ENCODE results near the gene KCNIP3. TPM values are rescaled to one million over a fixed set of nuclear protein-coding genes. Genes with fewer than 3 reads are reported as not detected.

The KCNIP3 gene
- total and polyA plus RNA-seq, 4 donors, result 10.6 to 25.4 (median 17.1) TPM

DNA sequence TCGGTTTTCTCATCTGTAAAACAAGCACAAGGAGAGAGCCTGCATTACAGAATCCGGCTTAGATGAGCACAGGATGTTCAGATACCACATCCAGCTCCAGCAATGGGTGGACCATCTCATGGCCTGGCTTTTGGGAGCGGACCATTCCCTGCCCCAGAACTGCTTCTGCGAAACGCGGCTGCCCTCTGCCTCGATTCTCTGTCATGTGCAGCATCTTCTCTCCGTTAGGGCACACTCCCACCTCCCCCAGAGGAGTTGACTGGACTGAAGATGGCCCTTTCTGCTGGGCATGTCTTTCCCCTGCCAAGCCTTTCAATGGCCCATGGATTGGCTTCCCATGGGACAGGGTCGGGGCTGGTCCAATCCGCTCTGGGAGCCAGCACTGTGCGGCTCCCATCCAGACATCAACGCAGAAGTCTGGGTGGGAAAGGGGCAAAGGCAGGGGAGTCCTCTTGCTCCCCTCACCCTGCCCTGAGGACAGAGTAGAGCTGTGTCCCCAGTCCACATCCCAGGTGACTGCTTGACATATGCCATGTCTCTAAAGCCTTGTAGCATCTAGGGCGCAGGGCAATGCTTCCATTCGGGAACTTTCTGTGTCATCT lies 91.0 kb downstream of the KCNIP3 start:
- Histone ChIP-seq H3K4me1 (ENCODE audit: control insufficient read depth, insufficient read depth, low read length) (peaks cover 8% of the 10 kb centered on the region), H3K27me3 (ENCODE audit: control insufficient read depth, insufficient read depth, low read length) (no peaks in the 10 kb centered on the region), H3K9me3 (ENCODE audit: control insufficient read depth, insufficient read depth, low read length) (no peaks in the 10 kb centered on the region), H3K36me3 (ENCODE audit: control insufficient read depth, insufficient read depth, low read length) (peaks cover 20% of the 10 kb centered on the region), H3K27ac (ENCODE audit: low read depth, low read length) (no peak overlapping the region), H3K4me3 (ENCODE audit: low read depth, low read length) (no peak overlapping the region)
- WGBS (ENCODE audit: insufficient coverage), result 95% methylated on average over 14 of the region's 14 CpGs
- DNase-seq (ENCODE audit: low read depth in 4 of 6, low spot score in 6 of 6), result no peak

- Histone ChIP-seq H3K9me3 (ENCODE audit: control insufficient read depth, insufficient read depth, low read length) (no peaks in the 10 kb centered on the region), H3K27ac (ENCODE audit: low read depth, low read length) (no peak overlapping the region), H3K4me3 (ENCODE audit: low read depth, low read length) (no peak overlapping the region), H3K27me3 (ENCODE audit: control insufficient read depth, insufficient read depth, low read length) (no peaks in the 10 kb centered on the region), H3K36me3 (ENCODE audit: control insufficient read depth, insufficient read depth, low read length) (peaks cover 15% of the 10 kb centered on the region), H3K4me1 (ENCODE audit: control insufficient read depth, insufficient read depth, low read length) (peaks cover 8% of the 10 kb centered on the region)
- 42% methylated on average over 15 of the region's 15 CpGs for WGBS (ENCODE audit: insufficient coverage)
- DNase-seq (ENCODE audit: low read depth in 4 of 6, low spot score in 6 of 6), result no peak
Measured at GRCh38 chr2:95388856-95389244, 91.7 kb downstream of the KCNIP3 start.

DNA sequence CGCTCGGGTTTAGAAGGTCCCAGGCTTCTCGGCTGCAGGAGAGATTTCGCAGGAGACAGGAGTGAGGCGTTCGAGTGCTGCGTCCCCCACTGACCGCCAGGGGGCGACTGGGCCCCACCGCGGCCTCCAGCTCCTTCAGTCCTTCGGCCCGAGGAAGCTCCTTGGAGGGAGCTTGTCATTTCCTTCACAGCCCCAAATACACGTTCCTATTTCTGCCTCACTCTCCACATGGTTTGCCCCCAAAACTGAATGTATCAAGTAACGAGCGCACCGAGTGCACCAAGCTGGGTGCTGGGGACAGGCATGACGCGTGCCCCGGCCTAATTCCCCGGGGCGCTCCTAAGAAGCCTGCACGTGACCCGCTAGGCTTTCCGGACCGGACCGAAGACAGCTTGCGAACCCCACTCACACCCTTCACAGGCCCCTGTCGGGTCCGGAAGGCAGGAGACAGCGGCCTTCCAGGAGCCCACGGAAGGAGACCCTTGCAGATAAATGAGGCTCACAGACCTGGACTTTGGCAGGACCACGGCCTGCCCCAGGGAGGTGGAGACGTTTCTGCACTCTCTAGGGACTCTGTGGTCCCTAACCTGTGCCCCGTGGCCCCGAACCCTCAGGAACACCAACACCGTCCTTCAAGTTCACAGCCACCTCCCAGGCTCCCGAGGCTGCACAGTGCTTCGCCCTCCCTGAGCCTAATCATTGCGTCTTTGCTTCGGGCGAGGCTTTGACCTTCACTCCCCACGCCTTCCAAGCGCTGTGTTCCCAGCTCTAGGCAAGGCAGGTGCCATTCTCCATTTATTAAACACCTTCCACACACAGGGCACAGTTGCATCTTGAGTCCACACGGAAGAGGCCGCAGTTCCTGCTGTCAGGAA lies 92.3 kb downstream of the KCNIP3 start:
- 61% methylated on average over 46 of the region's 46 CpGs for WGBS (ENCODE audit: insufficient coverage)
- DNase-seq (ENCODE audit: low read depth in 4 of 6, low spot score in 6 of 6), result peak in 2 of 6 donors; percentile 60 to 65
- H3K9me3 ChIP-seq (ENCODE audit: control insufficient read depth, insufficient read depth, low read length), result no peaks in the 10 kb centered on the region
- H3K4me1 ChIP-seq (ENCODE audit: control insufficient read depth, insufficient read depth, low read length), result peaks cover 8% of the 10 kb centered on the region
- H3K36me3 ChIP-seq (ENCODE audit: control insufficient read depth, insufficient read depth, low read length), result peaks cover 9% of the 10 kb centered on the region
- H3K4me3 ChIP-seq (ENCODE audit: low read depth, low read length), result no peak overlapping the region
- H3K27ac ChIP-seq (ENCODE audit: low read depth, low read length), result no peak overlapping the region
- no peaks in the 10 kb centered on the region for H3K27me3 ChIP-seq (ENCODE audit: control insufficient read depth, insufficient read depth, low read length)

DNA sequence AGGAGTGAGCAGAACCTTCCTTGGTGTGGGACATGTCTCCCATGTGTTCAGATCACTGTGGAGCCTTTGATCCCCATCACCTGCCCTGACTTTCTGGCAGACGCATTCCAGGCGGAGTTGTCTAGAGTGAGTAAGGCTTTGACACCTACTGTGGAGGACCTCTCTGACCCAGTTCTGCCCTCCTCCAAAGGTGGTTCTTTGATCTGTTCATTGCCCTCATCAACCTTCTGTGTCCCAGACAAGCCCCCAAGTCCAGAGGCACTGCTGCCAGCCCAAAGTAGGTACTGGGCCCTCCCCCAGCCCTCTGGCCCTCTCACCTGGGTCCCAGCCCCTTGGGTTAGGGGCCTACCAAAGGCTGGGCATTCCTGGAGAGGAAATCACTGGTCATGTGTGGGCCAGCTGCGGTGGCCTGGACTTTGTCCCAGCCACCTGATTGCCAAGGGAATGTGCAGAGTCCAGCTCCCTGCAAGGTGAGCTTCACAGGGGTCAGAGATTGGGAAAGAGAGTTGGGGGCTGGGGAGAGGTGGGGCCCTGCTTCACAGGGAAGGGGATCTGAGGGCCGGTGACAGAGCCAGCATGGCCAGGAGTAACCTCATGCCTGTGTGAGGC lies 93.2 kb downstream of the KCNIP3 start:
- Histone ChIP-seq H3K4me3 (ENCODE audit: low read depth, low read length) (no peak overlapping the region), H3K36me3 (ENCODE audit: control insufficient read depth, insufficient read depth, low read length) (peaks cover 4% of the 10 kb centered on the region), H3K27me3 (ENCODE audit: control insufficient read depth, insufficient read depth, low read length) (no peaks in the 10 kb centered on the region), H3K4me1 (ENCODE audit: control insufficient read depth, insufficient read depth, low read length) (peaks cover 8% of the 10 kb centered on the region), H3K27ac (ENCODE audit: low read depth, low read length) (no peak overlapping the region), H3K9me3 (ENCODE audit: control insufficient read depth, insufficient read depth, low read length) (no peaks in the 10 kb centered on the region)
- DNase-seq (ENCODE audit: low read depth in 4 of 6, low spot score in 6 of 6), result no peak
- WGBS (ENCODE audit: insufficient coverage), result 100% methylated on average over 2 of the region's 4 CpGs

GRCh38 chr2:95390881-95391321 lies 93.8 kb downstream of the KCNIP3 start:
- WGBS (ENCODE audit: insufficient coverage), result 95% methylated on average over 11 of the region's 11 CpGs
- Histone ChIP-seq H3K27me3 (ENCODE audit: control insufficient read depth, insufficient read depth, low read length) (no peaks in the 10 kb centered on the region), H3K4me1 (ENCODE audit: control insufficient read depth, insufficient read depth, low read length) (peaks cover 8% of the 10 kb centered on the region), H3K4me3 (ENCODE audit: low read depth, low read length) (no peak overlapping the region), H3K9me3 (ENCODE audit: control insufficient read depth, insufficient read depth, low read length) (no peaks in the 10 kb centered on the region), H3K36me3 (ENCODE audit: control insufficient read depth, insufficient read depth, low read length) (no peaks in the 10 kb centered on the region), H3K27ac (ENCODE audit: low read depth, low read length) (no peak overlapping the region)
- DNase-seq (ENCODE audit: low read depth in 4 of 6, low spot score in 6 of 6), result no peak

- DNase-seq (ENCODE audit: low read depth in 4 of 6, low spot score in 6 of 6), result no peak
- H3K27me3 ChIP-seq (ENCODE audit: control insufficient read depth, insufficient read depth, low read length), result no peaks in the 10 kb centered on the region
- H3K36me3 ChIP-seq (ENCODE audit: control insufficient read depth, insufficient read depth, low read length), result no peaks in the 10 kb centered on the region
- H3K27ac ChIP-seq (ENCODE audit: low read depth, low read length), result no peak overlapping the region
- H3K9me3 ChIP-seq (ENCODE audit: control insufficient read depth, insufficient read depth, low read length), result no peaks in the 10 kb centered on the region
- WGBS (ENCODE audit: insufficient coverage), result 65% methylated on average over 8 of the region's 8 CpGs
- no peak overlapping the region for H3K4me3 ChIP-seq (ENCODE audit: low read depth, low read length)
- H3K4me1 ChIP-seq (ENCODE audit: control insufficient read depth, insufficient read depth, low read length), result peaks cover 8% of the 10 kb centered on the region
Measured at GRCh38 chr2:95391641-95392310, 94.6 kb downstream of the KCNIP3 start.

DNA sequence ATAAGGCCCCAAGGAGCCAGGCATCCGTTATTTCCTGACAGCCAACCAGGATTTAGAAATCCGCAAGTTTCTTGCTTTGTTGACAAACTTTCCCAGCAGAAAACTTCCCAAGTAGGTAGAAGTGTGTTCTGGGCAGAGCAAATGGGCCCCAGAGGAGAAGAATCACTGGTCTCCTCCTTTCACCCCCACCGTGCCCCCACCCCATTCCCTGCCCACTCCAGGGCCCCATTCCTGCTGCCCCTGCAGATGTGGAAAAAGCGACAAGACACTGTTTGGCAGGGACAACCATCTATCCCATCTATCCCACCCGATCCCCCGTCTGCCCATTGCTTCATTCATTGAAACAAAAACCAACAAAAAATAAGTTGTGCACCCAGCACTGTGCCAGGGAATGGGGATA lies 95.2 kb downstream of the KCNIP3 start:
- Histone ChIP-seq H3K36me3 (ENCODE audit: control insufficient read depth, insufficient read depth, low read length) (no peaks in the 10 kb centered on the region), H3K27ac (ENCODE audit: low read depth, low read length) (no peak overlapping the region), H3K27me3 (ENCODE audit: control insufficient read depth, insufficient read depth, low read length) (no peaks in the 10 kb centered on the region), H3K4me3 (ENCODE audit: low read depth, low read length) (no peak overlapping the region), H3K9me3 (ENCODE audit: control insufficient read depth, insufficient read depth, low read length) (no peaks in the 10 kb centered on the region), H3K4me1 (ENCODE audit: control insufficient read depth, insufficient read depth, low read length) (peaks cover 8% of the 10 kb centered on the region)
- no peak for DNase-seq (ENCODE audit: low read depth in 4 of 6, low spot score in 6 of 6)
- WGBS (ENCODE audit: insufficient coverage), result 94% methylated on average over 2 of the region's 6 CpGs

- WGBS (ENCODE audit: insufficient coverage), result over 99% methylated on average over 6 of the region's 8 CpGs
- Histone ChIP-seq H3K27me3 (ENCODE audit: control insufficient read depth, insufficient read depth, low read length) (no peaks in the 10 kb centered on the region), H3K4me1 (ENCODE audit: control insufficient read depth, insufficient read depth, low read length) (peaks cover 8% of the 10 kb centered on the region), H3K4me3 (ENCODE audit: low read depth, low read length) (no peak overlapping the region), H3K27ac (ENCODE audit: low read depth, low read length) (no peak overlapping the region), H3K9me3 (ENCODE audit: control insufficient read depth, insufficient read depth, low read length) (no peaks in the 10 kb centered on the region), H3K36me3 (ENCODE audit: control insufficient read depth, insufficient read depth, low read length) (no peaks in the 10 kb centered on the region)
- DNase-seq (ENCODE audit: low read depth in 4 of 6, low spot score in 6 of 6), result no peak
Measured at GRCh38 chr2:95392730-95393455, 95.7 kb downstream of the KCNIP3 start.

DNA sequence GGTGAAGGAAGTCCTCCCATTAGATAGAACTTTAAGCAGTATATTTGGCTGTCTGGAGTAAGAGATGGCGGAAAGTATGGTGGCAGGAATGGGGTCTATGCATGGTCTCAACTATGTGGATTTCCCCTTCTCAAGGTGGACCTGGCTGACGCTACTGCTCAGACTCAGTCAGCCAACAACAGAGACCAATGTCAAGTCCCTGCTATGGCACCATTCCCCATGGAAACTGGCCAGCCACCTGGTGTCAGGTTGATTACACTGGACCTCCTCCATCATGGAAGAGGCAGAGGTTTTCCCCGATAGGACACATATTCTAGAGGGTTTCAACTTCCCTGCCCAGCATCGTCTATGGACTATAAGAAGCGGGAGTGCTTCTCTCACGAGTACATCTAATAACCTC lies 96.8 kb downstream of the KCNIP3 start:
- DNase-seq (ENCODE audit: low read depth in 4 of 6, low spot score in 6 of 6), result no peak
- WGBS (ENCODE audit: insufficient coverage), result 93% methylated on average over 2 of the region's 6 CpGs

More for the DNA sequence above, 96.8 kb downstream of the KCNIP3 start:
- no peak overlapping the region for H3K27ac ChIP-seq (ENCODE audit: low read depth, low read length)
- H3K36me3 ChIP-seq (ENCODE audit: control insufficient read depth, insufficient read depth, low read length), result no peaks in the 10 kb centered on the region
- H3K4me3 ChIP-seq (ENCODE audit: low read depth, low read length), result no peak overlapping the region
- H3K4me1 ChIP-seq (ENCODE audit: control insufficient read depth, insufficient read depth, low read length), result peaks cover 6% of the 10 kb centered on the region
- no peaks in the 10 kb centered on the region for H3K27me3 ChIP-seq (ENCODE audit: control insufficient read depth, insufficient read depth, low read length)
- H3K9me3 ChIP-seq (ENCODE audit: control insufficient read depth, insufficient read depth, low read length), result no peaks in the 10 kb centered on the region
